Spleen (tissue), 11 donors: Measurements from ENCODE around the gene RPS6KA2. TPM values are rescaled to one million over a fixed set of nuclear protein-coding genes. Genes with fewer than 3 reads are reported as not detected.

Experiments
- DNase-seq: peaks from one replicate; pipeline ENCODE4 v3.0.0-alpha.2; 2020
- H3K27ac ChIP-seq, 8 donors: fragments of 200-600 bp; sonication (generic) in 7 of 8; 1 replicate in 4 of 8; 2 replicates in 4 of 8; pipeline versions ENCODE4 v1.5.0 to v1.8.0; 2016 to 2021; ENCODE audit warnings: inconsistent platforms in 4 of 8, mild to moderate bottlenecking in 4 of 8, moderate library complexity in 1 of 8
- H3K27me3 ChIP-seq, 7 donors: fragments of 200-600 bp; sonication (generic) in 6 of 7; replicated peaks in 1 of 7; 1 replicate in 4 of 7; 2 replicates in 3 of 7; pipeline versions ENCODE4 v1.5.0 to v1.8.0; 2016 to 2021; ENCODE audit warnings: inconsistent platforms in 3 of 7, mild to moderate bottlenecking in 1 of 7
- H3K36me3 ChIP-seq, 6 donors: fragments of 200-600 bp; sonication (generic) in 5 of 6; 1 replicate in 4 of 6; 2 replicates in 2 of 6; pipeline versions ENCODE4 v1.5.0 to v1.8.0; 2016 to 2021; ENCODE audit warnings: inconsistent platforms in 2 of 6
- H3K4me1 ChIP-seq, 6 donors: fragments of 200-600 bp; sonication (generic) in 5 of 6; 1 replicate in 3 of 6; 2 replicates in 3 of 6; pipeline versions ENCODE4 v1.5.0 to v1.8.0; 2016 to 2021; ENCODE audit warnings: inconsistent platforms in 3 of 6
- H3K4me3 ChIP-seq, 8 donors: fragments of 200-600 bp; sonication (generic) in 7 of 8; 1 replicate in 4 of 8; 2 replicates in 4 of 8; pipeline versions ENCODE4 v1.5.0 to v1.8.0; 2016 to 2021; ENCODE audit warnings: inconsistent platforms in 4 of 8, mild to moderate bottlenecking in 4 of 8, moderate library complexity in 2 of 8
- H3K9me3 ChIP-seq, 8 donors: fragments of 200-600 bp; sonication (generic) in 7 of 8; 1 replicate in 4 of 8; 2 replicates in 4 of 8; pipeline versions ENCODE4 v1.5.0 to v1.8.0; 2016 to 2021; ENCODE audit warnings: inconsistent platforms in 4 of 8
- POLR2A ChIP-seq, 3 donors: fragments of 450-650 bp; IDR thresholded peaks; one replicate each; pipeline ENCODE4 v1.5.1; 2017; ENCODE audit warnings: antibody characterized with exemption in 3 of 3, mild to moderate bottlenecking in 1 of 3
- POLR2AphosphoS5 ChIP-seq, 3 donors: sonication (generic); formaldehyde crosslinking; IDR thresholded peaks; one replicate each; pipeline ENCODE4 v1.5.1; 2017; ENCODE audit warnings: antibody characterized with exemption in 3 of 3
- WGBS, 5 donors: extraction: QIAGEN DNeasy Blood & Tissue Kit in 3 of 5; methylation state at CpG; one replicate each; pipeline versions ENCODE4 v1.1.5 to v1.1.7; 2013 to 2018; 5-methylcytosine and 5-hydroxymethylcytosine counted together
- intact Hi-C: fragments of 100-400 bp; cut with DNase I; formaldehyde crosslinking; loops from one replicate; pipeline ENCODE4 v1.15.0; 2023; ENCODE audit warnings: low total_unique reads
- polyA plus RNA-seq, 3 donors: library from polyadenylated mRNA; stranded (reverse); fragments of 200-250 nt; gene quantifications; one replicate each; pipeline ENCODE4 v1.2.1, GENCODE V29; 2013
- total RNA-seq, 7 donors: library from RNA; depleted of rRNA in 3 of 7; stranded (reverse); fragments of >200 nt in 3 of 7; fragmentation: NEBNext Ultra II Directional in 4 of 7; extraction: Animal tissue kit (Norgen Biotek cat#: 25700) in 4 of 7; gene quantifications; one replicate each; pipeline versions ENCODE4 v1.1.0 to v1.2.1, GENCODE V29; 2016 to 2021
- TF ChIP-seq, protein P1 (sequence below), 11 experiments: fragments of 200-600 bp in 7 of 11; fragments of 450-650 bp in 4 of 11; sonication (generic) in 4 of 11; IDR thresholded peaks in 8 of 11; conservative IDR thresholded peaks in 3 of 11; 1 replicate in 7 of 11; 2 replicates in 4 of 11; pipeline versions ENCODE4 v1.4.0 to v1.8.0; 2016 to 2021; ENCODE audit warnings: antibody characterized with exemption in 11 of 11, inconsistent platforms in 4 of 11, mild to moderate bottlenecking in 1 of 11
- donor health status: healthy with polysubstance abuse.
- donor health status: DM: no; HTN: no; CAD: no; lungs with moderate emphysema.
- donor health status: DM: no; HTN: no; CAD: no.
- donor health status: Bipolar disorder and iron deficiency.
- donor health status: healthy.
- donor health status: DM: no; HTN: no; CAD: no.
- donor health status: DM: yes; HTN: yes; CAD: no.

RPS6KA2 gene
- total and polyA plus RNA-seq, 10 donors, result 7.6 to 123 (median 58.1) TPM

DNA sequence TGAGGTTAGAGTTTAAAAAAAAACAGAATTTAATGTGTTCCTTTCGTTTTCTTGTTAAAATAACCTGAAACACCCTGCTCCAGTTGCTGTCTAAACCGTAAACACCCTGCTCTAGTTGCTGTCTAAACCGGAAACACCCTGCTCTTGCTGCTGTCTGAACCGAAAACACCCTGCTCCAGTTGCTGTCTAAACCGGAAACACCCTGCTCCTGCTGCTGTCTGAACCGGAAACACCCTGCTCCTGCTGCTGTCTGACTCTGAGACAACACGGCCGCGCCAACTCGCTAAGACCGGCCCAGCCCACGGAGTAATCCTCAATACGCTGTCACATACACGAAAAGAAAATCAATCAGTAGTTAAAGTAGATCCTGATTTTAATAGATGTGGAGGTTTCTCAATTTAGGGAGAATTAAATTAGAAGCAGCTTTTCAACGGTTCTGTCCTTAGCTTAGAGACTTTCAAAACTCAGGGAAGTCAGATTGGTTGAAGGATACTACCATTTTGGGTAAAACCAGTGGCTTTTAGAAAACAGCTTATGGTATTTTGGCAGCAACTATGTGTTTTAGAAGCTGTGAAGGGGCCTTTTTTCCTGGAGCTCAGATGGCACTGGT, 138.9 kb downstream of the RPS6KA2 start:
- 10 to 17% (median 16%) methylated on average over 15 of the region's 15 CpGs for WGBS, 5 donors
- Histone ChIP-seq H3K9me3 (no peaks in the 10 kb centered on the region), H3K27me3 (no peaks in the 10 kb centered on the region), H3K36me3 (peaks cover 0 to 72% (median 1%) of the 10 kb centered on the region in 6 donors), H3K4me1 (peaks cover 3 to 29% (median 20%) of the 10 kb centered on the region in 6 donors), H3K4me3 (peak overlapping the region in 3 of 8 donors; percentile 3 to 45 (median 12)), H3K27ac (peak overlapping the region; percentile 65 to 85 (median 82))
- TF ChIP-seq POLR2A (IDR thresholded peaks at IDR 0.05), result peak in 1 of 3 donors; percentile 90
- TF ChIP-seq, protein P1, sequence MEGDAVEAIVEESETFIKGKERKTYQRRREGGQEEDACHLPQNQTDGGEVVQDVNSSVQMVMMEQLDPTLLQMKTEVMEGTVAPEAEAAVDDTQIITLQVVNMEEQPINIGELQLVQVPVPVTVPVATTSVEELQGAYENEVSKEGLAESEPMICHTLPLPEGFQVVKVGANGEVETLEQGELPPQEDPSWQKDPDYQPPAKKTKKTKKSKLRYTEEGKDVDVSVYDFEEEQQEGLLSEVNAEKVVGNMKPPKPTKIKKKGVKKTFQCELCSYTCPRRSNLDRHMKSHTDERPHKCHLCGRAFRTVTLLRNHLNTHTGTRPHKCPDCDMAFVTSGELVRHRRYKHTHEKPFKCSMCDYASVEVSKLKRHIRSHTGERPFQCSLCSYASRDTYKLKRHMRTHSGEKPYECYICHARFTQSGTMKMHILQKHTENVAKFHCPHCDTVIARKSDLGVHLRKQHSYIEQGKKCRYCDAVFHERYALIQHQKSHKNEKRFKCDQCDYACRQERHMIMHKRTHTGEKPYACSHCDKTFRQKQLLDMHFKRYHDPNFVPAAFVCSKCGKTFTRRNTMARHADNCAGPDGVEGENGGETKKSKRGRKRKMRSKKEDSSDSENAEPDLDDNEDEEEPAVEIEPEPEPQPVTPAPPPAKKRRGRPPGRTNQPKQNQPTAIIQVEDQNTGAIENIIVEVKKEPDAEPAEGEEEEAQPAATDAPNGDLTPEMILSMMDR (IDR thresholded peaks at IDR 0.05 in 8 of 11, conservative IDR thresholded peaks at IDR 0.05 in 3 of 11), result no peak
- peak; percentile 67 to 91 (median 88) for TF ChIP-seq POLR2AphosphoS5 (IDR thresholded peaks at IDR 0.05)
- intact Hi-C loops, result no loop called here
- peak; percentile 93 for DNase-seq

DNA sequence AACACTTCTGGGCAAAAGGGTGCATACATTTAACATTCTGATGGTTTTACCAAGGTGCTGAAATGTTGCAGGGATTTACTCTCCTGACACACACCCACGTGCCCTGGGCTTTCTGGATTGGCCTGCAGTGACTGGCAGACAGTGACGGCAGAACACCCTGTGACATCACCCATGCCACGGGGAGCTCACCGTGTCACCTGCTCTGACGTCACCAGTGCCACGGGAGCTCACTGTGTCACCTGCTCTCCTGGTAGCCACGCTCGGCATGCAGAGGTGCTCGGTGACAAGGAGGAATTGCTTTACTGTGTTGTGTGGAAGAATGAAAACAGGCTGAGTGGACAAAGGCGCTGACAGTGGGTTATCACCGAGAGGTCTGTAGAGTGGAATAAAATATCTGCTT, 139.9 kb downstream of the RPS6KA2 start:
- Histone ChIP-seq H3K36me3 (peaks cover 0 to 78% (median 1%) of the 10 kb centered on the region in 6 donors), H3K27me3 (no peaks in the 10 kb centered on the region), H3K4me3 (no peak overlapping the region), H3K27ac (peak overlapping the region; percentile 65 to 85 (median 82)), H3K4me1 (peaks cover 3 to 29% (median 20%) of the 10 kb centered on the region in 6 donors), H3K9me3 (no peaks in the 10 kb centered on the region)
- 94 to 97% (median 96%) methylated on average over 11 of the region's 11 CpGs for WGBS, 5 donors
- peak; percentile 77 for DNase-seq
- TF ChIP-seq POLR2A (IDR thresholded peaks at IDR 0.05), result no peak
- TF ChIP-seq, protein P1 (IDR thresholded peaks at IDR 0.05 in 8 of 11, conservative IDR thresholded peaks at IDR 0.05 in 3 of 11), result no peak
- TF ChIP-seq POLR2AphosphoS5 (IDR thresholded peaks at IDR 0.05), result no peak
- intact Hi-C loops, result no loop called here

DNA sequence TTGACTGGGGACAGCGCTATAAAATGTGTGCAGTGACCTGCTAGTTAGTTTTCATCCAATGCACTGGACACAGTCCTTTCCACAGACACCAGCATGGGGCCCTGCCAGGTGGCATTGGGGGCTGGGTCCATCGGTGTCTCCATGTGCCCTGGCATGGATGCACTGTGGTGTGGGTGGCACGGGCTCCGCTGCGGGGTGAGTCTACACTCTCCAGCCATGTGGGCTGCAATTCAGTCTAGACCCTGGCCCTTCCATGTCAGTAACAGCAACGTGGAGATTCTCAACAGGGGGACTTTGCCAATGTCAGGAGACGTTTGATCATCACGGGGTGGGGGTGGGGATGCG, 140.5 kb downstream of the RPS6KA2 start:
- Histone ChIP-seq H3K4me3 (no peak overlapping the region), H3K9me3 (no peaks in the 10 kb centered on the region), H3K36me3 (peaks cover 0 to 84% (median 1%) of the 10 kb centered on the region in 6 donors), H3K27me3 (no peaks in the 10 kb centered on the region), H3K27ac (no peak overlapping the region), H3K4me1 (peaks cover 3 to 29% (median 20%) of the 10 kb centered on the region in 6 donors)
- TF ChIP-seq, protein P1 (IDR thresholded peaks at IDR 0.05 in 8 of 11, conservative IDR thresholded peaks at IDR 0.05 in 3 of 11), result no peak
- TF ChIP-seq POLR2AphosphoS5 (IDR thresholded peaks at IDR 0.05) (no peak), POLR2A (IDR thresholded peaks at IDR 0.05) (no peak)
- peak; percentile 77 for DNase-seq
- intact Hi-C loops, result no loop called here
- WGBS, 5 donors, result 96 to 99% (median 97%) methylated on average over 8 to 9 of the region's 9 CpGs

DNA sequence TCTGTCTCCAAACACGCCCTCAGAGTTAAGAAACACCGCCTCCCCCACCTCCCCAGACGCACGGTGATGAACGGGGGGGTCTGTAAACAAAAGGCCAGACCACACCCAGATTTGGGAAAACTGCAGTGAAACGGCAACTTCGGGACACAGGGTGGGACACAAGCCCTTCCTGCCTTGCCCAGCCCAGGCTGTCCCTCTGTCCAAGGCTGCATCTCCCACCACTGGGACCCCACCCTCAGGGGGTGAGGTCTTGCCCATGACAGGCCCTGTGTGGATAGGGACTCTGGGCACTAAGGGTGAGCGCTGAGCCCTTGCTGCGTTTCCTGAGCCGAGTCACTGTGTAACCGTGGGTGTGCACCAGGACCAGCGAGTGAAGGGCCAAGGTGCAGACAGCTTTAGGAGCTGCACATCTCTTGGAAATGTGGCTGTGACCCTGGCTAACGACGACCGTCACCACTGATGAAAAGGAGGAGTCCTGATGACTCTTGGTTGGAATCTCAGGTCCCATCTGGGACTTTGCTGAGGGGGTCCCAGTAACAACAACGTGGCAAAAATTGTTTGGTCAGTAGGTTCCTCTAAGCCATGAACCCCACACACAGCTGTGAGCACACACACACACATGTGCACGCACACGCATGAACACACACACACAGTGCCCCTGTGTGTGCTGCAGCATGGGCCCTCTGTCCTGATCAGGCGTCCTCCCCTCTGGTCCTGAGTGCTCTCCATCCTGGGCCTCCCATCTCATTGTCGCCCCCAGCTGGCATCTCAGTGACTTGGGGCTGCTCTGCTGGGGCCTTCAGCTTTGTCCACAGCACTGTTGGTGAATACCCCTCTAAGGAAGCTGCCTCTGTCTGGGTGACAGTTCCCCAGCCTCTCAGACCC, 141.2 kb downstream of the RPS6KA2 start:
- no peak overlapping the region for H3K27ac ChIP-seq
- H3K27me3 ChIP-seq, result no peaks in the 10 kb centered on the region
- WGBS, 5 donors, result 84 to 93% (median 89%) methylated on average over 18 to 20 of the region's 20 CpGs
- peaks cover 0 to 83% (median 1%) of the 10 kb centered on the region in 6 donors for H3K36me3 ChIP-seq
- intact Hi-C loops, result no loop called here
- TF ChIP-seq, protein P1 (IDR thresholded peaks at IDR 0.05 in 8 of 11, conservative IDR thresholded peaks at IDR 0.05 in 3 of 11), result no peak
- no peak for TF ChIP-seq POLR2AphosphoS5 (IDR thresholded peaks at IDR 0.05)
- no peak for TF ChIP-seq POLR2A (IDR thresholded peaks at IDR 0.05)
- no peak overlapping the region for H3K4me3 ChIP-seq
- DNase-seq, result peak; percentile 70
- H3K4me1 ChIP-seq, result peaks cover 3 to 26% (median 20%) of the 10 kb centered on the region in 6 donors
- no peaks in the 10 kb centered on the region for H3K9me3 ChIP-seq
